H1 (cell line): ENCODE data around the gene CCR2.

Experiments used
- CHD1 ChIP-seq: IDR thresholded peaks from 2 replicates; pipeline ENCODE4 v1.6.1; 2012; ENCODE audit warnings: low read depth, low read length, improper control_type of control experiment
- CHD2 ChIP-seq: IDR thresholded peaks from 2 replicates; pipeline ENCODE4 v1.6.1; 2012; ENCODE audit warnings: low read length, improper control_type of control experiment
- CREB1 ChIP-seq: IDR thresholded peaks from 2 replicates; pipeline ENCODE4 v1.6.1; 2012; ENCODE audit warnings: inconsistent platforms
- CTCF ChIP-seq, 3 experiments: IDR thresholded peaks; 1 replicate in 2 of 3; 2 replicates in 1 of 3; pipeline versions ENCODE4 v1.5.1 to v1.6.1; 2011; ENCODE audit warnings: low read length in 3 of 3, mild to moderate bottlenecking in 3 of 3, inconsistent platforms in 2 of 3, low read depth in 1 of 3, moderate library complexity in 1 of 3; ENCODE audit not compliant: insufficient read depth in 1 of 3; ENCODE audit errors: control extremely low read depth in 1 of 3
- EZH2 ChIP-seq: fragments of 200-600 bp; sonication (generic); IDR thresholded peaks from 2 replicates; pipeline ENCODE4 v1.7.1; 2012; ENCODE audit warnings: low read depth, mild to moderate bottlenecking, moderate library complexity, low read length, inconsistent platforms; ENCODE audit not compliant: severe bottlenecking
- JUN ChIP-seq: IDR thresholded peaks from 2 replicates; pipeline ENCODE4 v1.6.1; 2011; ENCODE audit warnings: low read depth, mild to moderate bottlenecking, improper control_type of control experiment, low read length
- MAX ChIP-seq: IDR thresholded peaks from 2 replicates; pipeline ENCODE4 v1.6.1; 2012; ENCODE audit warnings: inconsistent platforms
- SIN3A ChIP-seq, 2 experiments: IDR thresholded peaks in 1 of 2; conservative IDR thresholded peaks in 1 of 2; 2 replicates each; pipeline ENCODE4 v1.6.1; 2011 to 2012; ENCODE audit warnings: low read length in 2 of 2, improper control_type of control experiment in 1 of 2, low read depth in 1 of 2, mild to moderate bottlenecking in 1 of 2

- no peak for TF ChIP-seq CTCF (IDR thresholded peaks at IDR 0.05; ENCODE audit: control extremely low read depth in 1 of 3, insufficient read depth in 1 of 3, low read depth in 1 of 3, low read length in 3 of 3)
- no peak for TF ChIP-seq CREB1
- TF ChIP-seq JUN, result no peak
- TF ChIP-seq CHD1, result no peak
- TF ChIP-seq MAX, result peak; percentile 59; the same call in 1 of the 2 replicates
- TF ChIP-seq EZH2, result no peak
- TF ChIP-seq SIN3A (conservative IDR thresholded peaks at IDR 0.05 in 1 of 2, IDR thresholded peaks at IDR 0.05 in 1 of 2; ENCODE audit: low read depth in 1 of 2, low read length in 2 of 2), result no peak
- no peak for TF ChIP-seq CHD2
Observed at GRCh38 chr3:46393554-46394434, 39.9 kb downstream of the CCR2 start.
